COR-L47 (cell line): ENCODE results near the gene SUSD1.
"Not testable (repeated sequence)": the region's sequence is repeated elsewhere in the genome, so short reads cannot be mapped to it uniquely, and the experiment has no call there.

ENCODE experiments used
- DNase-seq: peaks from one replicate; lab custom pipeline; 2025; lab: John Stamatoyannopoulos, UW

The SUSD1 gene

GRCh38 chr9:112129246-112129645 lies 45.9 kb downstream of the SUSD1 start:
- DNase-seq: no peak

- not testable (repeated sequence) for DNase-seq
These were observed 46.7 kb downstream of the SUSD1 start for GRCh38 chr9:112128399-112128798.

- DNase-seq: no peak
These were observed 47.8 kb downstream of the SUSD1 start for GRCh38 chr9:112127281-112127680.

- no peak for DNase-seq
These were observed 49.1 kb downstream of the SUSD1 start for GRCh38 chr9:112125951-112126388.

- DNase-seq: no peak
These were observed 50.9 kb downstream of the SUSD1 start for GRCh38 chr9:112124156-112124555.

GRCh38 chr9:112121633-112122032 lies 53.5 kb downstream of the SUSD1 start:
- no peak for DNase-seq

- DNase-seq: peak; percentile 92
These were observed 54.6 kb downstream of the SUSD1 start for GRCh38 chr9:112120439-112120925.

GRCh38 chr9:112120030-112120341 lies 55.1 kb downstream of the SUSD1 start:
- DNase-seq: no peak

GRCh38 chr9:112119225-112120029 lies 55.7 kb downstream of the SUSD1 start:
- no peak for DNase-seq

- no peak for DNase-seq
These were observed 57.1 kb downstream of the SUSD1 start for GRCh38 chr9:112118009-112118408.

- no peak for DNase-seq
These were observed 58.9 kb downstream of the SUSD1 start for GRCh38 chr9:112115970-112116753.

- DNase-seq: no peak
These were observed 60.0 kb downstream of the SUSD1 start for GRCh38 chr9:112115109-112115508.

GRCh38 chr9:112112941-112113681 lies 62.0 kb downstream of the SUSD1 start:
- peak; percentile 60 for DNase-seq

GRCh38 chr9:112112519-112112918 lies 62.6 kb downstream of the SUSD1 start:
- DNase-seq: no peak

GRCh38 chr9:112111461-112111860 lies 63.6 kb downstream of the SUSD1 start:
- DNase-seq: no peak

- no peak for DNase-seq
These were observed 64.4 kb downstream of the SUSD1 start for GRCh38 chr9:112110777-112111113.

GRCh38 chr9:112110094-112110776 lies 64.9 kb downstream of the SUSD1 start:
- no peak for DNase-seq

- no peak for DNase-seq
These were observed 70.2 kb downstream of the SUSD1 start for GRCh38 chr9:112104901-112105300.

- no peak for DNase-seq
These were observed 70.7 kb downstream of the SUSD1 start for GRCh38 chr9:112104401-112104800.

- no peak for DNase-seq
These were observed 71.7 kb downstream of the SUSD1 start for GRCh38 chr9:112103405-112103804.

GRCh38 chr9:112097712-112098688 lies 77.1 kb downstream of the SUSD1 start:
- DNase-seq: peak; percentile 59
